H1 (cell line): ENCODE measurements around the gene TPPP. TPM values are rescaled to one million over a fixed set of nuclear protein-coding genes. Genes with fewer than 3 reads are reported as not detected.

Source experiments
- CTCF ChIA-PET: fragments of 300-600 bp; sonication (Branson Sonifier 250); formaldehyde crosslinking; loops from one replicate; lab custom pipeline; 2021; ENCODE audit not compliant: partially characterized antibody; lab: Charles Lee
- POLR2A ChIA-PET: fragments of 300-600 bp; sonication (Branson Sonifier 250); formaldehyde crosslinking; loops from one replicate; lab custom pipeline; 2021; ENCODE audit warnings: inconsistent platforms; ENCODE audit not compliant: partially characterized antibody; lab: Charles Lee
- DNase-seq, 2 experiments: peaks; one replicate each; pipeline versions ENCODE4 v3.0.0 to v3.0.0-alpha.2; 2010 to 2022; ENCODE audit warnings: low spot score in 2 of 2, low read depth in 1 of 2, mixed read lengths in 1 of 2
- FAIRE-seq: peaks from 2 replicates; lab custom pipeline; 2011; peaks lifted over from hg19 to GRCh38; lab: Jason Lieb, UNC
- H2AFZ ChIP-seq: 2 replicates; pipeline ENCODE4 v1.8.1; 2012; ENCODE audit warnings: low read length, inconsistent platforms
- H2AK5ac ChIP-seq: 2 replicates; pipeline ENCODE4 v1.6.1; 2013; ENCODE audit warnings: low read depth, low read length
- H2BK120ac ChIP-seq: replicated peaks from 2 replicates; pipeline ENCODE3; 2013; ENCODE audit warnings: low read depth, low read length, inconsistent platforms
- H2BK12ac ChIP-seq: 2 replicates; pipeline ENCODE4 v1.6.1; 2013; ENCODE audit warnings: low read depth, low read length
- H2BK15ac ChIP-seq: 2 replicates; pipeline ENCODE4 v1.6.1; 2013; ENCODE audit warnings: low read length
- H2BK20ac ChIP-seq: 2 replicates; pipeline ENCODE4 v1.6.1; 2013; ENCODE audit warnings: low read length
- H2BK5ac ChIP-seq: 2 replicates; pipeline ENCODE4 v1.6.1; 2013; ENCODE audit warnings: low read depth, low read length
- H3K14ac ChIP-seq: 2 replicates; pipeline ENCODE4 v1.6.1; 2013; ENCODE audit warnings: inconsistent platforms; ENCODE audit not compliant: insufficient read length
- H3K18ac ChIP-seq: 2 replicates; pipeline ENCODE4 v1.6.1; 2013; ENCODE audit warnings: low read length; ENCODE audit errors: extremely low read depth
- H3K23ac ChIP-seq: 2 replicates; pipeline ENCODE4 v1.6.1; 2013; ENCODE audit warnings: inconsistent platforms; ENCODE audit not compliant: insufficient read length
- H3K23me2 ChIP-seq: 2 replicates; pipeline ENCODE4 v1.6.1; 2013; ENCODE audit warnings: low read depth, low read length
- H3K27ac ChIP-seq: 2 replicates; pipeline ENCODE4 v1.6.1; 2011; ENCODE audit warnings: low read depth, low read length, inconsistent platforms
- H3K27me3 ChIP-seq, 4 experiments: replicated peaks in 1 of 4; 1 replicate in 1 of 4; 2 replicates in 3 of 4; pipeline versions ENCODE4 v1.6.1 to v1.8.1; 2011 to 2013; ENCODE audit warnings: low read length in 3 of 4, mild to moderate bottlenecking in 3 of 4, inconsistent platforms in 2 of 4, mixed read lengths in 2 of 4, moderate library complexity in 1 of 4; ENCODE audit not compliant: control insufficient read depth in 3 of 4, insufficient read depth in 3 of 4; ENCODE audit errors: extremely low read depth in 1 of 4
- H3K36me3 ChIP-seq, 4 experiments: 2 replicates each; pipeline versions ENCODE4 v1.6.1 to v1.8.1; 2011 to 2013; ENCODE audit warnings: mild to moderate bottlenecking in 4 of 4, low read length in 3 of 4, moderate library complexity in 2 of 4, control low read depth in 1 of 4, inconsistent platforms in 1 of 4; ENCODE audit not compliant: insufficient read depth in 4 of 4, control insufficient read depth in 2 of 4
- H3K4ac ChIP-seq: replicated peaks from 2 replicates; pipeline ENCODE3; 2013; ENCODE audit warnings: low read length, low read depth, mixed read lengths, inconsistent platforms; ENCODE audit not compliant: insufficient read length
- H3K4me1 ChIP-seq, 4 experiments: replicated peaks in 1 of 4; 1 replicate in 1 of 4; 2 replicates in 3 of 4; pipeline versions ENCODE4 v1.6.1 to v1.8.1; 2011 to 2013; ENCODE audit warnings: low read length in 3 of 4, inconsistent platforms in 2 of 4, mixed read lengths in 1 of 4; ENCODE audit not compliant: insufficient read depth in 4 of 4, control insufficient read depth in 3 of 4
- H3K4me2 ChIP-seq, 2 experiments: 2 replicates each; pipeline versions ENCODE4 v1.6.1 to v1.8.1; 2011 to 2013; ENCODE audit warnings: low read depth in 2 of 2, low read length in 2 of 2, control low read depth in 1 of 2, inconsistent platforms in 1 of 2, mild to moderate bottlenecking in 1 of 2; ENCODE audit not compliant: insufficient read depth in 1 of 2
- H3K4me3 ChIP-seq, 4 experiments: fragments of 200-600, 300-600 bp in 1 of 4; sonication (generic), shearing (Covaris generic), sonication (Bioruptor Twin) in 1 of 4; 2 replicates each; pipeline versions ENCODE4 v1.5.1 to v1.8.1; 2011 to 2016; ENCODE audit warnings: low read length in 4 of 4, low read depth in 3 of 4, control low read depth in 2 of 4, inconsistent platforms in 2 of 4, mild to moderate bottlenecking in 2 of 4, mixed read lengths in 1 of 4, moderate library complexity in 1 of 4; ENCODE audit not compliant: insufficient read depth in 2 of 4; ENCODE audit errors: extremely low read depth in 1 of 4
- H3K56ac ChIP-seq: replicated peaks from 2 replicates; pipeline ENCODE3; 2013; ENCODE audit warnings: low read depth, mild to moderate bottlenecking, mixed read lengths, low read length, inconsistent platforms; ENCODE audit not compliant: insufficient read length
- H3K79me1 ChIP-seq: 2 replicates; pipeline ENCODE4 v1.6.1; 2013; ENCODE audit warnings: low read depth, low read length, control low read depth
- H3K79me2 ChIP-seq, 2 experiments: 2 replicates each; pipeline versions ENCODE4 v1.6.1 to v1.8.1; 2012 to 2013; ENCODE audit warnings: low read length in 2 of 2, mild to moderate bottlenecking in 2 of 2, inconsistent platforms in 1 of 2; ENCODE audit not compliant: insufficient read depth in 2 of 2, control insufficient read depth in 1 of 2
- H3K9ac ChIP-seq, 4 experiments: replicated peaks in 1 of 4; 1 replicate in 1 of 4; 2 replicates in 3 of 4; pipeline versions ENCODE4 v1.6.1 to v1.8.1; 2011 to 2013; ENCODE audit warnings: low read depth in 3 of 4, low read length in 3 of 4, control low read depth in 2 of 4, mild to moderate bottlenecking in 2 of 4, moderate library complexity in 2 of 4, inconsistent platforms in 1 of 4; ENCODE audit errors: extremely low read depth in 1 of 4
- H3K9me3 ChIP-seq, 2 experiments: 2 replicates each; pipeline versions ENCODE4 v1.6.1 to v1.8.1; 2012 to 2013; ENCODE audit warnings: mild to moderate bottlenecking in 2 of 2, moderate library complexity in 2 of 2, control low read depth in 1 of 2, inconsistent platforms in 1 of 2, low read depth in 1 of 2, low read length in 1 of 2, mixed read lengths in 1 of 2; ENCODE audit not compliant: insufficient read depth in 2 of 2
- H4K20me1 ChIP-seq, 2 experiments: replicated peaks in 1 of 2; 2 replicates each; pipeline versions ENCODE3 to v1.8.1; 2011 to 2013; ENCODE audit warnings: inconsistent platforms in 2 of 2, low read length in 2 of 2, mild to moderate bottlenecking in 1 of 2; ENCODE audit not compliant: insufficient read depth in 2 of 2, control insufficient read depth in 1 of 2
- H4K5ac ChIP-seq: 2 replicates; pipeline ENCODE4 v1.6.1; 2013; ENCODE audit warnings: low read length, low read depth, mixed read lengths, inconsistent platforms; ENCODE audit not compliant: insufficient read length
- H4K8ac ChIP-seq: 2 replicates; pipeline ENCODE4 v1.8.0; 2013; ENCODE audit warnings: mild to moderate bottlenecking, moderate library complexity, low read length, inconsistent platforms; ENCODE audit not compliant: insufficient read depth; ENCODE audit errors: extremely low read depth
- H4K91ac ChIP-seq: replicated peaks from 2 replicates; pipeline ENCODE3; 2013; ENCODE audit warnings: low read length, mixed read lengths, inconsistent platforms; ENCODE audit not compliant: insufficient read length
- HDAC2 ChIP-seq, 2 experiments: fragments of 300-600 bp in 1 of 2; sonication (generic) in 1 of 2; IDR thresholded peaks; 2 replicates each; pipeline ENCODE4 v1.6.1; 2011 to 2012; ENCODE audit warnings: low read depth in 2 of 2, low read length in 2 of 2, mild to moderate bottlenecking in 2 of 2, moderate library complexity in 2 of 2, borderline replicate concordance in 1 of 2, inconsistent platforms in 1 of 2
- SIN3A ChIP-seq, 2 experiments: IDR thresholded peaks in 1 of 2; conservative IDR thresholded peaks in 1 of 2; 2 replicates each; pipeline ENCODE4 v1.6.1; 2011 to 2012; ENCODE audit warnings: low read length in 2 of 2, improper control_type of control experiment in 1 of 2, low read depth in 1 of 2, mild to moderate bottlenecking in 1 of 2
- SIRT6 ChIP-seq: IDR thresholded peaks from one replicate; pipeline ENCODE4 v1.7.1; 2012; ENCODE audit warnings: low read length, inconsistent platforms
- TEAD4 ChIP-seq: IDR thresholded peaks from 2 replicates; pipeline ENCODE4 v1.6.1; 2012; ENCODE audit warnings: low read depth, low read length, inconsistent platforms, mixed read lengths
- YY1 ChIP-seq: IDR thresholded peaks from 2 replicates; pipeline ENCODE4 v1.6.1; 2011; ENCODE audit warnings: low read depth, mild to moderate bottlenecking, low read length
- ZNF274 ChIP-seq: IDR thresholded peaks from 2 replicates; pipeline ENCODE4 v1.7.0; 2012; ENCODE audit warnings: low read length, borderline replicate concordance; ENCODE audit errors: extremely low read depth
- WGBS, 2 experiments: shearing (Covaris generic) in 1 of 2; methylation state at CpG; one replicate each; pipeline versions ENCODE4 v1.1.6 to v1.1.7; 2013 to 2015; ENCODE audit warnings: low lambda C conversion rate in 2 of 2, mixed read lengths in 2 of 2, inconsistent platforms in 1 of 2, low coverage in 1 of 2, missing lambda C conversion rate in 1 of 2; ENCODE audit not compliant: insufficient replicate concordance in 2 of 2, insufficient coverage in 1 of 2, insufficient read length in 1 of 2; ENCODE audit errors: extremely low coverage in 1 of 2, missing lambda C conversion rate in 1 of 2; 5-methylcytosine and 5-hydroxymethylcytosine counted together
- polyA plus RNA-seq, 7 experiments: library from polyadenylated mRNA; depleted of rRNA in 3 of 7; stranded (reverse) in 5 of 7; unstranded in 2 of 7; fragments of >200 nt in 5 of 7; fragments of 200-250 nt in 2 of 7; gene quantifications; 1 replicate in 5 of 7; 2 replicates in 1 of 7; 4 replicates in 1 of 7; pipeline versions ENCODE4 v1.2.1 to v1.2.3, GENCODE V29; 2011 to 2013; ENCODE audit warnings: missing spikeins in 2 of 7, mixed read lengths in 2 of 7
- total RNA-seq: library from RNA; stranded (reverse); fragmentation: NEBNext Ultra II Directional; extraction: Animal tissue kit (Norgen Biotek cat#: 25700); gene quantifications from 2 replicates; pipeline ENCODE4 v1.2.1, GENCODE V29; 2021

TPPP gene
- total and polyA plus RNA-seq, 2 of the 8 experiments (the other 6 are each of a cell fraction or from before 2014, with no cell fraction given): 0.36 to 0.93 TPM

GRCh38 chr5:664343-664993 lies 28.7 kb downstream of the TPPP start:
- no peak overlapping the region for H2AK5ac ChIP-seq
- H3K27ac ChIP-seq: no peak overlapping the region
- H4K8ac ChIP-seq: no peak overlapping the region
- H3K9ac ChIP-seq: no peak overlapping the region
- H2BK12ac ChIP-seq: no peak overlapping the region
- H2BK20ac ChIP-seq: no peak overlapping the region
- no peak overlapping the region for H3K4me2 ChIP-seq
- FAIRE-seq (no peak), DNase-seq (no peak)
- TF ChIP-seq TEAD4 (no peak), HDAC2 (IDR thresholded peaks at IDR 0.05; ENCODE audit: borderline replicate concordance in 1 of 2, low read depth in 2 of 2, low read length in 2 of 2) (no peak), SIN3A (conservative IDR thresholded peaks at IDR 0.05 in 1 of 2, IDR thresholded peaks at IDR 0.05 in 1 of 2; ENCODE audit: low read depth in 1 of 2, low read length in 2 of 2) (no peak), ZNF274 (no peak), YY1 (no peak), SIRT6 (no peak)
- no peak overlapping the region for H2BK15ac ChIP-seq
- no peaks in the 10 kb centered on the region for H3K9me3 ChIP-seq
- H3K18ac ChIP-seq: no peak overlapping the region
- H3K27me3 ChIP-seq: no peaks in the 10 kb centered on the region
- ChIA-PET POLR2A (interaction anchor here (1.7 kb wide), 1 partner anchor 10 kb away, joined by 5 read pairs; no protein-coding TSS in a partner anchor), CTCF (no interaction called here)
- H3K23me2 ChIP-seq: no peaks in the 10 kb centered on the region
- H4K5ac ChIP-seq: no peak overlapping the region
- H3K79me1 ChIP-seq: peaks cover 4% of the 10 kb centered on the region; the same call in 1 of the 2 replicates
- peaks cover 6 to 40% (median 13%) of the 10 kb centered on the region in 4 experiments; a peak in 7 of 8 replicates for H3K36me3 ChIP-seq
- H4K91ac ChIP-seq: no peak overlapping the region
- H4K20me1 ChIP-seq: peaks cover 7 to 19% of the 10 kb centered on the region in 2 experiments
- H3K14ac ChIP-seq: no peak overlapping the region
- WGBS, 2 experiments: 91% methylated on average over 23 of the region's 24 CpGs; no CpG with 5 or more reads in 1 of the 2 experiments
- H3K79me2 ChIP-seq: no peaks in the 10 kb centered on the region
- H3K4me1 ChIP-seq: peaks cover 0 to 2% (median 0%) of the 10 kb centered on the region in 4 experiments; a peak in 1 of 7 replicates
- H3K4ac ChIP-seq: no peak overlapping the region
- no peak overlapping the region for H3K4me3 ChIP-seq
- no peak overlapping the region for H3K23ac ChIP-seq
- H2BK120ac ChIP-seq: no peak overlapping the region
- H2AFZ ChIP-seq: no peak overlapping the region
- no peak overlapping the region for H2BK5ac ChIP-seq
- H3K56ac ChIP-seq: no peak overlapping the region
